Stimulated activated CD8-positive, alpha-beta memory T cell treated with anti-CD3 and anti-CD28 coated beads, Interleukin-15, amount 100 ng/mL, for 4 hours (primary cell): Measurements from ENCODE around the gene PKNOX2.

Experiments
- DNase-seq, 2 donors: peaks; one replicate each; pipeline ENCODE4 v3.0.0-alpha.2; 2020; ENCODE audit warnings: low read depth in 2 of 2

The PKNOX2 gene

GRCh38 chr11:125382314-125382791 lies 217.8 kb downstream of the PKNOX2 start:
- DNase-seq: no peak

GRCh38 chr11:125382822-125383221 lies 218.3 kb downstream of the PKNOX2 start:
- DNase-seq: no peak

DNA sequence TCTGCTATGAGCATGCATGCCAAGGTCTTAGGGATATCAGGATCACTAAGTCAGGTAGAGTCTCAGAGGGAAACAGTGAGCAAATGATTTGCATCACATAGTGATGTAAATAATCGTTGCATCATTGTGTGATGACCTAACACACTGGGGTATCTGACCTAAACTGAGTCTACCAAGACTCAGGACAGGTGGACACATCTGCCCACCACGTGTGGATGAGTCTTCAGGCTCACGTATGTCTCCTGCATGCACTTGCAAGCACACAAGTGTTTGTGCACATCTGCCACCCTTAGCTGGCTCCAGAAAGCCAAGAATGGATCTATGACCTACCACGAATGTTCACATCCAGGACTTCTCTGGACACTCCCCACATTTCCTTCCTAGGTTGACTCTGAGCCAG lies 220.3 kb downstream of the PKNOX2 start:
- no peak for DNase-seq

DNA sequence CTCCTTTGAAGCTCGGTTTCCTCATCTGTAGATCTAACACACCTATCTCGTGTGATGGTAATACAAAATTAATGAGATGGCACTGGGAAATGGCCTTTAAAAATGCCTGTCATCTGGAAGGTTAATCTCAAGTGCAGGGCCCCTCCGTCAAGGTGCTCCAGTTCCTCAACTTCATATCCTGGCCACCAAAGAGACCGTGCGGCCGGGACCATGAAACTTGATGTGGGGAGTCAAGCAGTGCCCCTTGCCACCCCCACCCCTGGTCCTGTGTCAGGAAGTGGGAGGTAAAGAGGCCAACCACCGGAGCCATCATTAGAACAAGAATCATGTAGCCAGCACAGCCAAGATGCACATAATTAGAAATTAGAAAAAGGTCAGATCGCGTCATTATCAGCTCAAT lies 223.3 kb downstream of the PKNOX2 start:
- DNase-seq: no peak

DNA sequence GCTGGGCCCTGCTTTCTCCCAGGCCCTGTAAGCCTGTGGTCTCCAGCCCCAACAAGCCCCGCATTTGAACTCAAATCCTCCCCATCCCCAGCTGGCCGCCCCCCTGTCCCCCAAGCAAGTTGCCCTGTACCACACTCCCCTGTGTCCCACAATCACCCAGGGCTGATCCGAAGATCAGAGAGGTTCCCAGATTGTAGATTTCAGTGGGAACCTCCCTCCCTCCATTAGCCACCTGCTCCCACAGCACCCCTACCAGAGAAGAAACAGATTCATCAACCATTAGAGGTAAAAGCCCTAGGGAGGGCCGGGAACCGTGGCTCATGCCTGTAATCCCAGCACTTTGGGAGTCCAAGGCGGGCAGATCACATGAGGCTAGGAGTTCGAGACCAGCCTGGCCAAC lies 224.1 kb downstream of the PKNOX2 start:
- no peak for DNase-seq

GRCh38 chr11:125389339-125390166 lies 225.0 kb downstream of the PKNOX2 start:
- DNase-seq: no peak

DNA sequence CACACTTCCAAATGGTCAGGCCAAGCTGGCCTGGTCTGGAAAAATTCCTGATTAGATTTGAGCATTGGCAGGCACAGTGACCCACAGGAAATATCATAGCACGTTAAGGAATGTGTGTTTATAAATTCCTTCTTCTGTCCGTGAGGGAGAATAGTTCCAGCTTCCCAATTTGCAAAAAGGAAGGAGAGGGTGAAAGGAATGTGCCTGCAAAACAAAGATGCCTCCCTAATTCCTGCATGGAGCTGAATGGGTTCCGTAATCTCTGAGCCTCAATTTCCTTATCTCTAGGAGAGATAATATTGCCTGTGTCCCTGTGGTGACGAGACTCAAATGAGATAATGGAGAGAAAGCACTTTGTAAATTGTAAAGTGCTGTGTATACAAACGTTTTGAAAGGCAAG lies 226.4 kb downstream of the PKNOX2 start:
- no peak for DNase-seq

- DNase-seq: no peak
Measured at GRCh38 chr11:125393331-125393730, 228.8 kb downstream of the PKNOX2 start.

DNA sequence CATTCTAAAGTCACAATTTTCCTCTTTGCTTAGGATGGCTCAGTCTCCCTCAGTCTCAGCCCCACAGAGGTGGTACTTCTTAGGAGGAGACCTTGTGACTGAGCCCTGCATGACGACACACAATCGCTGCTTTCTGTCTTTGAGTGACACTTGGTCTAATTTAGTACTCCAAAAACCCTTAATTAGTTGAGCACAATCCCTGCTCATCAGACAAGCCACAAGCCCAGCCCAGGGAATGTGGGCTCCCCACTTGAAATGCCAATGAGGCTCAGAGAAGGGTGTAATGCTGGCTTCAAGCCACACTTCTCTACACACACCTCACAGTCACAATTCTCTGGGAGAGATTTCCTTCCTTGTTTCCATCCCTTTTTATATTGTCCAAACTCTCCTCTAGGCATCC lies 229.7 kb downstream of the PKNOX2 start:
- no peak for DNase-seq

DNA sequence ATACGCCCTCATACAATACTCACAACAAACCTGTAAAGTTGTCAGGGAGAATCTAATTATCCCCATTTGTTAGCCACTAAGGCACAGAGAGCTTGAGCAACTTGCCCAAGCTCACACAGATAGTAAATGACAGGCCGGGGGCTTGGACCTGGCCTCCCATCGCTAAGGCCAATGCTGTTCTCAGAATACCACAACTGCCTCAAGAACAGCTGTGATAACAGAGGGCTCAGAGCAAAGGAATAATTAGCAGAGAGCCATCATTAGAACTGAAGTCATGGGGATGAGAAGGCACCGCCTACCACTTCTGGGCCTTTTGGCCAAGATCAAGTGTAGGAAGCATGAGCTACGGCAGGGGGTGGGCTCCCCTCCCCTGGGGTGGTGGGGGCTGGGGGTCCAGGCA lies 232.9 kb downstream of the PKNOX2 start:
- DNase-seq: no peak

GRCh38 chr11:125398475-125398874 lies 233.9 kb downstream of the PKNOX2 start:
- no peak for DNase-seq

- DNase-seq: no peak
Measured at GRCh38 chr11:125398994-125399640, 234.6 kb downstream of the PKNOX2 start.

DNA sequence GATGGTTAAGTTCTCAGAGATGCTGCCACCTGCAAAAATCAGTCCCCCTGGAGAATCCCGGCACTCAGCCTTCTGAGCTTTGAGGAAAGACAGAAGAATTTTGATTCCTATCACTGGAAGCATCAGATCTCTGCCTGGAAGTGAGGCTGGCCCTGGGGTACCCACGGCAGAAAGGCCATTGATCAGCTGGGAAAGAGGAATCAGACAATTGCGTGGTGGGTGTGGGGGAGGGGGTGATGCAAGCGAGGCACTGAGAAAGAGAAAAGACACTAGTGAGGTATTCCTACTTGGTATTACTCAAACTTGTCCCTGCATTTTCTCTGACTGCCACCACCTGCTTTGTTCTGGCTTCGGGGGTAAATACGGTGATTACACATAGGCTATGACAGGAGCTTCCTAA lies 235.4 kb downstream of the PKNOX2 start:
- no peak for DNase-seq

DNA sequence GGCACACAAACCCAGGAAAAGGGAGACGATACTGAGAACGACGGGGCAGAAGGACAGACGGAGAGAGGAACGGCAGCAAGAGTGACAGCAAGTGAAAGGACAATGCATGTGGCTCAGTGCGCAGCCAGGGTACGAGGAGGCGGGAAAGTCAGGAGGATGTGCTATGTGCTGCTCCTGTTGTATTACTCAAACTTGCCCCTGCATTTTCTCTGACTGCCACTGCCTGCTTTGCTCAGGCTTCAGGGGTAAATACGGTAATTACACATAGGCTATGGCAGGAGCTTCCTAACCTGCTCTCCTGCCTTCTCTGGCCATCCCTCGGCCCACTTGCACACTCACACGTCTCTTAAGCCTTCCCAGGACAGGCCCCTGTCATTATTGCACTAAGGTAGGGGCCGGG lies 236.7 kb downstream of the PKNOX2 start:
- DNase-seq: no peak

DNA sequence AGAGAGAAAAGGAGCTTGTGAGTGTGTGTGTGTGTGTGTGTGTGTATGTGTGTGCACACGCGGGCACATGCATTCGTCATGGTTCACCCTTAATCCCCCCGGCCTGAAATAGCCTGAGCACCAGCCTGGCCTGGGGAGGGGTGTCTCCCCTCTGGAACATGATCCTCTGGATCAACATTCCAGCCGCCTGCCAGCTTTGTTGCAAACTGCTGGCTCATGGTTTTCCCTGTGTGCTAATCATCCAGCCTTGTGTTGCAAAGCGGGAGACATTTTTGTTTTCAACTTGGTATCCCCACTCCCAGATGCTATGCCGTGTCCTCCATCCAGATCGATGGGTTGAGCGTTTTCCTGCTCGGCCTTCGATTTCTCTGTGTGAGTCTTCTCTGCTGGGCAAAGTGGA lies 237.2 kb downstream of the PKNOX2 start:
- no peak for DNase-seq

- DNase-seq: no peak
Measured at GRCh38 chr11:125402435-125402834, 237.9 kb downstream of the PKNOX2 start.

- no peak for DNase-seq
Measured at GRCh38 chr11:125404157-125404810, 239.7 kb downstream of the PKNOX2 start.

GRCh38 chr11:125404811-125405790 lies 240.6 kb downstream of the PKNOX2 start:
- DNase-seq: peak; percentile 24 to 35

DNA sequence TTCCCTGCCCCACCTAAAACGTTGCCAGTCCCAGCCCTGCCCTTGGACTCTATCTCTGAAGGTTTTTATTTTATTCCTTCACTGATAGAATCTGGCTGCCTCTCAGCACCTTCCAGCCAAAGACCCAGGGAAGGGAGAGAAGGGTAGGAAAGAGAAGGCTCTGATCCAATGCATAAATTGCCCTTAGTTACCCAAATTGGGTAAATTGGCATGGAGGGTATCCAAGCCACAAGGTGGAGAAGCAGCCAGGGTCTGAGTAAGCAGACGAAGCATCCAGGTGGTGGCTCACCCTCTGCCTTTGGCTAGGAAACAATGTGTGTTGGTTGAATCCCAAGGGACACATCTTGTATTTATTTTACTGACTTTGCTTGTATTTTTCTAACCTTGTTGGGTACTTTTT lies 242.5 kb downstream of the PKNOX2 start:
- no peak for DNase-seq

- DNase-seq: no peak
Measured at GRCh38 chr11:125408311-125408711, 243.8 kb downstream of the PKNOX2 start.

DNA sequence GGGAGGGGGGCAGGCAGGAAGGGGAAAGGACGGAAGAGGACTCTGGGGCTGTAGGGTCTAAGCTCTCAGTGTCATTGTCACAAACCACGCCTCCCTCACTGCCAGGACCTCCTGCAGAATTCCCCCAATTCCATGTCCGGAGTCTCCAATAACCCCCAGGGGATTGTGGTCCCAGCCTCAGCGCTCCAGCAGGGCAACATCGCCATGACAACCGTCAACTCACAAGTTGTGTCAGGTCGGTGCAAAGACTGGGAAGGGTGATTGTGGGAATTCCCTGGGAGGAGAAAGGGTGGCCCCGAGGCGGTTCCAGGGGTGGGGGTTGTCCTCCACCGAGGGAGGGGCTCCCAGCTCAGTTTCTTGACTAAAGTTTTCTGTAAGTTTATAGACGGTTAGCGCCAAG lies 245.5 kb downstream of the PKNOX2 start:
- no peak for DNase-seq

- no peak for DNase-seq
Measured at GRCh38 chr11:125412177-125412496, 247.6 kb downstream of the PKNOX2 start.
